GM18868 (cell line): ENCODE results near the gene B3GAT3.
"Not testable (repeated sequence)": the region's sequence is repeated elsewhere in the genome, so short reads cannot be mapped to it uniquely, and the experiment has no call there.

Experiments
- ATAC-seq: cut with Tn5 transposase; IDR thresholded peaks from one replicate; pipeline ENCODE4 v1.9.1; 2021; ENCODE audit warnings: mild to moderate bottlenecking, moderate library complexity; ENCODE audit not compliant: unreplicated experiment

The B3GAT3 gene

GRCh38 chr11:62604460-62605120, 17.2 kb downstream of the B3GAT3 start:
- no peak for ATAC-seq

- ATAC-seq = no peak
Observed at GRCh38 chr11:62603776-62604299, 17.9 kb downstream of the B3GAT3 start.

- ATAC-seq = no peak
Observed at GRCh38 chr11:62603072-62603408, 18.7 kb downstream of the B3GAT3 start.

- ATAC-seq = no peak
Observed at GRCh38 chr11:62602141-62603071, 19.4 kb downstream of the B3GAT3 start.

- peak; percentile 73 for ATAC-seq
Observed at GRCh38 chr11:62601372-62602140, 20.2 kb downstream of the B3GAT3 start, which contains the start of gene MTA2. Gene MTA2, minus strand, starts transcription at chr11:62601865. Its CDS starts 415 bp downstream, at chr11:62601450.

- ATAC-seq = no peak
Observed at GRCh38 chr11:62601122-62601371, 20.7 kb downstream of the B3GAT3 start.

GRCh38 chr11:62600367-62601121, 21.2 kb downstream of the B3GAT3 start:
- no peak for ATAC-seq

- no peak for ATAC-seq
Observed at GRCh38 chr11:62599901-62600300, 21.9 kb downstream of the B3GAT3 start.

GRCh38 chr11:62599069-62599696, 22.6 kb downstream of the B3GAT3 start:
- peak; percentile 66 for ATAC-seq

- no peak for ATAC-seq
Observed at GRCh38 chr11:62595124-62595523, 26.7 kb downstream of the B3GAT3 start.

- ATAC-seq = no peak
Observed at GRCh38 chr11:62593434-62594044, 28.2 kb downstream of the B3GAT3 start.

GRCh38 chr11:62592989-62593421, 28.8 kb downstream of the B3GAT3 start:
- ATAC-seq = no peak

- no peak for ATAC-seq
Observed at GRCh38 chr11:62592146-62592815, 29.5 kb downstream of the B3GAT3 start.

GRCh38 chr11:62591448-62592145, 30.2 kb downstream of the B3GAT3 start, which contains the start of gene TUT1:
Gene TUT1, minus strand, starts transcription at chr11:62591523. Its CDS starts 38 bp downstream, at chr11:62591485.
- ATAC-seq = peak; percentile 88

- ATAC-seq = no peak
Observed at GRCh38 chr11:62588966-62589637, 32.7 kb downstream of the B3GAT3 start.

- not testable (repeated sequence) for ATAC-seq
Observed at GRCh38 chr11:62585356-62585755, 36.4 kb downstream of the B3GAT3 start.

- not testable (repeated sequence) for ATAC-seq
Observed at GRCh38 chr11:62581735-62582134, 40.1 kb downstream of the B3GAT3 start.
